NCI-H2196 treated with DMSO at 0.1 percent for 48 hours (cell line): Measurements from ENCODE around the gene HADHA.
"Not testable (repeated sequence)": the region's sequence is repeated elsewhere in the genome, so short reads cannot be mapped to it uniquely, and the experiment has no call there.

Experiments
- DNase-seq: peaks from one replicate; lab custom pipeline; 2025; ENCODE audit not compliant: unreplicated experiment; lab: John Stamatoyannopoulos, UW

The HADHA gene

DNA sequence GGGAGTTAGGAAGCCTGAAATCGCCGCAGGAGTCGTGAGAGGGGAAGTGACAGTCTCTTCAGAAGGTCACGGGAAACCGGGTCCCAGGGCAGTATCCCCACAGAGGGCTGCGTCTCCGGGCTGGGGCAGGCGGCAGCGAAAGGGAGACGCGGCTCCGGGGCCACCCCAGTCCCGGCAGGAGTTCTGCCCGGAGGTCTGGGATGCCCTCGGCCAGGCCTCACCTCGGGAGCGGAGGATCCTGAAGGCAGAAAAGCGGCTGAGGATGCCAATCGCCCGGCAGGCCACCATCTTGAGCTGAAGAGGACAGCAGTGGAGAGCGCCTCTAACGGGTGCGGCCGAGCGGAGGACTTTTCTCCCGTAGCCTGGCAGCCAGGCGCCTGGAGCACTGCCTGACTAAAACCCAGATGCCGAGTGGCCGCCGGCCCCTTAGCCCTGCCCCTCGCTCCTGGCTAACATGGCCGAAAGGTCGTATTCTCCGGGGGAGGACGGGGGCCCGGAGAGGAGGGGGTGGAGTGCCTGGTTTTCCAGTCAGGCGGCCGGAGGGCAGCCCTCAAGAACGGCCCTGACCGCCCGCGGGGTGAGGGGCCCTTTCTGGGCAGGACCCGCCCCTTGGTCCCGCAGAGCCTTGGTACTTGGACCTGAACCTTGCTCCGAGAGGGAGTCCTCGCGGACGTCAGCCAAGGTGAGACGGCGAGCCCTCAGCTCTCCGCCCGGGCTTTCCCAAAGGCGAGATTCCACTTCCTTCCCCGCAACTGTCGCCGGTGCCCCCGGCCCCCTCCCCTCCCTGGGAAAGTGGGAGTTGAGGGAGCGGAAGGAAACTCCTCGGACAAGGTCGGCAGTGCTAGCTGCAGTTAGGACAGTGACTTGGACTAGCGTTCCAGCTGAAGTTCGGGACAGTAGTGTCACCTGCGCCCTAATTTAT is at the start of gene HADHA, which contains the start of gene HADHB:
Gene HADHA, minus strand, starts transcription at position 324 of the 922 bp plus-strand sequence. Its CDS starts 36 bp downstream, at position 288.
Gene HADHB, plus strand, starts transcription at position 631 of the 922 bp plus-strand sequence. CDS start 9,316 bp downstream, outside the sequence.
- peak; percentile 77 for DNase-seq

GRCh38 chr2:26292646-26293045 is 48.2 kb upstream of the HADHA start:
- DNase-seq: no peak

DNA sequence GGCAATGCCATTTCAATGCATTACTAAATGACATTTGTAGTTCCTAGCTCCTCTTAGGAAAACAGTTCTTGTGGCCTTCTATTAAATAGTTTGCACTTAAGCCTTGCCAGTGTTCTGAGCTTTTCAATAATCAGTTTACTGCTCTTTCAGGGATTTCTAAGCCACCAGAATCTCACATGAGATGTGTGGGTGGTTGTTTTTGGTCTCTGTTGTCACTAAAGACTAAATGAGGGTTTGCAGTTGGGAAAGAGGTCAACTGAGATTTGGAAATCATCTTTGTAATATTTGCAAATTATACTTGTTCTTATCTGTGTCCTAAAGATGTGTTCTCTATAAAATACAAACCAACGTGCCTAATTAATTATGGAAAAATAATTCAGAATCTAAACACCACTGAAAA is 45.6 kb upstream of the HADHA start:
- no peak for DNase-seq

DNA sequence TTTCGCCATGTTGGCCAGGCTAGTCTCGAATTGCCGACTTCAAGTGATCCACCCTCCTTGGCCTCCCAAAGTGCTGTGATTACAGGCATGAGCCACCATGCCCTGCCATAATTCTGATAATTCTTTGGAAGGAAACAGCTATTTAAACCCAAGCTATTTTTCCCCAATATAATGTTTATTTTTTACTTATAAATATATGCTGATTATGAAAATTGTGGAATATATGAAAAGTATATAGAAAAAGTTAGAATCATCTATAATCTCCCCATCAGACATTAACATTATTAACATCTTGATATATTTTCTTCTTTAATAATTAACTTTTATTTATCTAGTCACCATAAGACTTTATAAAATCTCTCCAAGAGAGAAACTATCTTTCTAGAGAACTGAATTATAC is 41.5 kb upstream of the HADHA start:
- no peak for DNase-seq

GRCh38 chr2:26284132-26284531 is 39.7 kb upstream of the HADHA start:
- DNase-seq: no peak

GRCh38 chr2:26283606-26284005 is 39.2 kb upstream of the HADHA start:
- DNase-seq: no peak

DNA sequence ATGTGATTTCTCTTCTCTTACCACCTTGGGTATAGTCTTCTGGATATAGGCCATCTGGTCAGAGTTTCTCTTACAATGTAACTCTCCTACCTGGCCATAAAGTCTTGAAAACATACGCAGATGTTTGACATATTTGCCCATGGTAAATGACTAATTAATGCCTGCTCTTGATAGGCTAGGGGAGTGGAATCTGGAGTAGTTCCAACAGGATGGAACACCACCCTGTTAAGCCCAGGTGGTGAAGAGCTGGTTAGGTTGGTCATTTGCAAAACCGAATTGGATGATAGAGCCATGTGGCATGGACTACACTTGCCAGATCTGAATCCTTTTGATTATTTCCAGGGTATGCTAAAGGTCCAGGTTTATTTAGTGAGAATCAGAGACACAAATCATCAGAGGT is 36.8 kb upstream of the HADHA start:
- no peak for DNase-seq

- no peak for DNase-seq
Measured at GRCh38 chr2:26279886-26280285, 35.5 kb upstream of the HADHA start.

DNA sequence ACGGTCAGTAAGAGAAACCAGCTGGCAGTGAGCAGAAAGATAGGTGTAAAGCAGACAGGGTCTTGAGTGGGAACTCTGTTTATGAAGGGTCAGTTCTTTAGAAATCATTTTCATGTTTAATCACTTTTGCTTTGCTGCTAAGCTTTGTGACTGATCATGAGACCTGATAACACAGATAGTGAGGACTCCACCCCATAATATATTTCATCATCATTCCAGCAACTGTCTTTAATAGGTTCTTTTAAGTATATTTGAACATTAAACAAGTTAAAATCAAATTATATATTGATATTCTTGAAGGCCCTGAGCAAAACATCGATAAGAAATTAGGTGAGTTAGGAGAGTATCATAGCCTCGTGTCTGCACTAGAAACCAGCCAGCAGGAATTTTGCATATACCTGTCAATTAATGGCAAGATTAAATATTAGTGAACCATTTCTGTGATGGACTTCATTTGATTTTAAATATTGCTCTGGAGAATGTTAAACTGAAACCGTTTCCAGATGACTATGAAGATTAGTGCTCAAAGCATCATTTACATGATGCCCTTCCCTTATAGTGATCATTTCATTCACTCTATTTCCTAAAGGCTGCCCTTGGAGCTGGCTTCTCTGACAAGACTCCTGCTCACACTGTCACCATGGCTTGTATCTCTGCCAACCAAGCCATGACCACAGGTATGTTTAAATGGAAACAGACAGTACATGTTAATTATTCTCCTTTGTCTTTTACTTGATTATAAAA is 32.2 kb upstream of the HADHA start:
- DNase-seq: no peak

GRCh38 chr2:26274058-26274613 is 29.7 kb upstream of the HADHA start:
- peak; percentile 18 for DNase-seq

- no peak for DNase-seq
Measured at GRCh38 chr2:26273501-26273900, 29.1 kb upstream of the HADHA start.

- no peak for DNase-seq
Measured at GRCh38 chr2:26270373-26270772, 25.9 kb upstream of the HADHA start.

DNA sequence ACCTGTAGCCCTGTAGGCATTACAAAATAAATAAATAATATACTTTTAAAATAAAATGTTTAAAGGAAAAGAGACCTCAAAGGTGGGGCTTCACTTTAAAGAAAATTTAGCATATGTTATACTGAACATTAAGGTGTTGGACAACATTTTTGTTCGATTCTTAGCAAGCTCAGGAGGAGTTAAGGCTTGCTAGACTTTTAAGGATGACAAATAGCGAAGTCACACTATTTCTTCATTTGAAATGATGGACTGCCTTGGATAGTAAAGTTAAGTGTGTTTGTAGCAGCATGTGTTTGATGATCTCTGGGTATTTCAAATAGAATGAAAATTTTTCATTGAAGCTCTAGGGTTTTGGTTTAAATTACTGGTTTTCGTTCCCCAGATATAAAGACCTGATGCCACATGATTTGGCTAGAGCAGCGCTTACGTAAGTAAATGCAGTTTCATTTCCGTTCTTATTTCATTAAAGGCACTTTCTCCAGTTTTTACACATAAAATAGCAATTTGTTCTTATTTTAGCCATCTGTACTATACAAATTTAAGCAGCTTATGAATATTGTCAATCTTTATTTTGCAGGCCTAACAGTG is 25.2 kb upstream of the HADHA start:
- no peak for DNase-seq

DNA sequence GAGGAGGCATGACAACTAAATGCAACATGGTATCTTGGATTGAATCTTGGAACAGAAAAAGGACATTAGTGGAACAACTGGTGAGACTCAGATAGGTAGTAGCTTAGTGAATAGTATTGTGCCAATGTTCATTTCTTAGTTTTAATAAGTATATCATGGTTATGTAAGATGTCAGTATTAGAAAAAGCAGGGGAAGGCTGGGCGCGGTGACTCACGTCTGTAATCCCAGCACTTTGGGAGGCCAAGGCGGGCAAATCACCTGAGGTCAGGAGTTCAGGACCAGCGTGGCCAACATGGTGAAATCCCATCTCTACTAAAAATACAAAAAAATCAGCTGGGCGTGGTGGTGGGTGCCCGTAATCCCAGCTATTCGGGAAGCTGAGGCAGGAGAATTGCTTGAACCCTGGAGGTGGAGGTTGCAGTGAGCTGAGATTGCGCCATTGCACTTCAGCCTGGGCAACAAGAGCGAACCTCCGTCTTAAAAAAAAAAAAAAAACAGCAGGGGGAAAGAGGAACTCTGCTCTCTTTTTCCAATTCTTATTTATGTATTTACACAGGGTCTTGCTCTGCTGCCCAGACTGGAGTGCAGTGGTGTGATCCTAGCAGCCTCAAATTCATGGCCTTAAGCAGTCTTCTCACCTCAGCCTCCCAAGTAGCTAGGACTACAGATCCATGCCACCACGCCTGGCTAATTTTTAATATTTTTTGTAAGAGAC is 24.4 kb upstream of the HADHA start:
- DNase-seq: not testable (repeated sequence)

GRCh38 chr2:26268213-26268612 is 23.8 kb upstream of the HADHA start:
- no peak for DNase-seq

DNA sequence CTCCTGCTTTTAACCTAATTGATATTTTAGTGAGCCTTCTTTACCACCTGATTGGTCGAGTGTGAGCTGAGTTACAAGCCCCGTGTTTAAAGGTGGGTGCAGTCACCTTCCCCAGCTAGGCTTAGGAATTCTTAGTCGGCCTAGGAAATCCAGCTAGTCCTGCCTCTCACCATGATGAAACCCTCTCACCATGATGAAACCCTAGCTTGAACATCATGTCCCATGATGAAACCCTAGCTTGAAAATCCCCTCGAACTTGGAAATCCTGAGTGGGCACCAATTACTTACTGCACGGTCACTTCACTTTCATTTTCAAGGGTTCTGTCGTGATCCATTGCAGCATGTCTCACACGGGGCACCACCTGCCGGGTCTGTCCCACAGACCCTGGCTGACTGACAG is 14.4 kb upstream of the HADHA start:
- not testable (repeated sequence) for DNase-seq

DNA sequence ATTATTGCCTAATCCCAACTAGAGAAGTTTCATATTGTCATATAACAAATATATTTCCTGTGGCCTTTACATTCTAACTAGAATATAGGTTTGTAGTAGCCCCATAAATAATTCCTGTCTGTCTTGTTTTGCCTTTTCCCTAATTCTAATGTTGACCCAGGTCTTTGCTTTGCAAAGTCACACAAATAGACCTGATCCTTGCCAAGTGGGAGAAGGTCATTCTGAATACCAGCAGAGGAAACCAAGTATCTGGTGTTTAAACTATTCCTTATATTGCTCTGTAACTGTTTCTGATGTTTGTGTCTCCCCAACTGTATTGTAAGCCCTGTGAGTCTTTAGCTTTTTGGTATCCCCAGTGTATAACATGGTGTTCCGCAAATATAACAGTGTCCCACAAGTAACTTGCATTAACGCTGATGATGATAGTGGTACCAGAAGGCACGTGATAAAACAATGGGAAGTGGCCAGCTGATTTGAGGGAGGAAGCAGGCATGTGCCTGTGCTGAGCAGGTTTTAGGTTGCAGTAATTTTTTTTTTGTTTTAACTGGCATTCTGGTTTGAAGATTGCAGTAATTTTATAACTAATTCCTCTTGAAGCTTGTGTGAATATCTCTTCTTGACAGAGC is 11.4 kb upstream of the HADHA start:
- no peak for DNase-seq

- DNase-seq: peak; percentile 28
Measured at GRCh38 chr2:26251893-26252292, 7.5 kb upstream of the HADHA start.

DNA sequence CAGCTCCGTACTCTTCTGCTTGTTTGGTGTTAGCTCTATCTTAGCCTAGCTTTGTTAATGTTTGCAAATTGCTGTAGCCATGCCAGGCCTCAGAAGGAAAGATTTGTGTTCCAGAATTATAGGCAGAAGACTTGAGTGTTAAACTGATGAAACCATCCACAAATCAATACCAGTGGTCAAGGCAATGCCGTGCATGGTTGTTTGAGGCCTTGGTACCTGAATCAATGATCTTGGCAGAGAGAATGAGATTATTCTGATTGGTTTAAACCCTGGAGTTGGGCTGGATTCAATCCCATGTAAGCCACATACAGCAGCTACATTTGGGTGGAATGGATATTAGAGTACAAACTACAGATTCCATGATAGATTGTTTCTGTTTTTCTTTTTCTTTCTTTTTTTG is 5.2 kb upstream of the HADHA start:
- DNase-seq: no peak

GRCh38 chr2:26246818-26247217 is 2.4 kb upstream of the HADHA start:
- DNase-seq: no peak
